Measurements from ENCODE around the gene TREH.

The TREH gene

GRCh38 chr11:118636569-118637290, 42.7 kb downstream of the TREH start:
- Histone ChIP-seq H3K27ac (ENCODE audit: low read length) (no peak overlapping the region), H3K4me3 (ENCODE audit: low read length) (no peak overlapping the region), H4K20me1 (ENCODE audit: insufficient read depth, low read length) (no peaks in the 10 kb centered on the region), H3K9me2 (replicated peaks; ENCODE audit: insufficient read depth, low read length) (no peaks in the 10 kb centered on the region), H3F3A (ENCODE audit: insufficient read depth, low read length) (no peaks in the 10 kb centered on the region), H3K9me3 (replicated peaks; ENCODE audit: insufficient read depth, low read length) (no peaks in the 10 kb centered on the region), H3K27me3 (replicated peaks; ENCODE audit: insufficient read depth, low read length) (peaks cover 15% of the 10 kb centered on the region; the same call in 1 of the 2 replicates), H3K4me2 (ENCODE audit: low read depth, low read length) (no peak overlapping the region), H3K36me3 (replicated peaks; ENCODE audit: insufficient read depth, low read length) (no peaks in the 10 kb centered on the region), H3K9ac (ENCODE audit: low read length) (no peak overlapping the region), H3K4me1 (ENCODE audit: low read length) (peaks cover 5% of the 10 kb centered on the region; the same call in 1 of the 2 replicates), H3K79me2 (ENCODE audit: low read length) (no peaks in the 10 kb centered on the region), H2AFZ (ENCODE audit: low read length) (no peak overlapping the region)
- TF ChIP-seq, protein P1, sequence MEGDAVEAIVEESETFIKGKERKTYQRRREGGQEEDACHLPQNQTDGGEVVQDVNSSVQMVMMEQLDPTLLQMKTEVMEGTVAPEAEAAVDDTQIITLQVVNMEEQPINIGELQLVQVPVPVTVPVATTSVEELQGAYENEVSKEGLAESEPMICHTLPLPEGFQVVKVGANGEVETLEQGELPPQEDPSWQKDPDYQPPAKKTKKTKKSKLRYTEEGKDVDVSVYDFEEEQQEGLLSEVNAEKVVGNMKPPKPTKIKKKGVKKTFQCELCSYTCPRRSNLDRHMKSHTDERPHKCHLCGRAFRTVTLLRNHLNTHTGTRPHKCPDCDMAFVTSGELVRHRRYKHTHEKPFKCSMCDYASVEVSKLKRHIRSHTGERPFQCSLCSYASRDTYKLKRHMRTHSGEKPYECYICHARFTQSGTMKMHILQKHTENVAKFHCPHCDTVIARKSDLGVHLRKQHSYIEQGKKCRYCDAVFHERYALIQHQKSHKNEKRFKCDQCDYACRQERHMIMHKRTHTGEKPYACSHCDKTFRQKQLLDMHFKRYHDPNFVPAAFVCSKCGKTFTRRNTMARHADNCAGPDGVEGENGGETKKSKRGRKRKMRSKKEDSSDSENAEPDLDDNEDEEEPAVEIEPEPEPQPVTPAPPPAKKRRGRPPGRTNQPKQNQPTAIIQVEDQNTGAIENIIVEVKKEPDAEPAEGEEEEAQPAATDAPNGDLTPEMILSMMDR (IDR thresholded peaks at IDR 0.05; ENCODE audit: low read length) = no peak
- TF ChIP-seq EZH2 (optimal IDR thresholded peaks at IDR 0.05; ENCODE audit: low read depth, low read length) (no peak), EZH2phosphoT487 (IDR thresholded peaks at IDR 0.05; ENCODE audit: low read length) (no peak)
- DNase-seq = no peak

- H3K27me3 ChIP-seq (replicated peaks; ENCODE audit: insufficient read depth, low read length) = peaks cover 20% of the 10 kb centered on the region; the same call in 1 of the 2 replicates
- H3K9ac ChIP-seq (ENCODE audit: low read length) = no peak overlapping the region
- no peaks in the 10 kb centered on the region for H4K20me1 ChIP-seq (ENCODE audit: insufficient read depth, low read length)
- no peak overlapping the region for H3K4me3 ChIP-seq (ENCODE audit: low read length)
- no peaks in the 10 kb centered on the region for H3K79me2 ChIP-seq (ENCODE audit: low read length)
- no peak overlapping the region for H3K27ac ChIP-seq (ENCODE audit: low read length)
- no peak for TF ChIP-seq EZH2 (optimal IDR thresholded peaks at IDR 0.05; ENCODE audit: low read depth, low read length)
- no peak for TF ChIP-seq EZH2phosphoT487 (IDR thresholded peaks at IDR 0.05; ENCODE audit: low read length)
- TF ChIP-seq, protein P1 (IDR thresholded peaks at IDR 0.05; ENCODE audit: low read length) = no peak
- no peak for DNase-seq
- no peaks in the 10 kb centered on the region for H3K4me1 ChIP-seq (ENCODE audit: low read length)
- H3K9me2 ChIP-seq (replicated peaks; ENCODE audit: insufficient read depth, low read length) = no peaks in the 10 kb centered on the region
- H3F3A ChIP-seq (ENCODE audit: insufficient read depth, low read length) = no peaks in the 10 kb centered on the region
- H3K4me2 ChIP-seq (ENCODE audit: low read depth, low read length) = no peak overlapping the region
- H3K36me3 ChIP-seq (replicated peaks; ENCODE audit: insufficient read depth, low read length) = no peaks in the 10 kb centered on the region
- no peaks in the 10 kb centered on the region for H3K9me3 ChIP-seq (replicated peaks; ENCODE audit: insufficient read depth, low read length)
- H2AFZ ChIP-seq (ENCODE audit: low read length) = no peak overlapping the region
These were observed 43.8 kb downstream of the TREH start for GRCh38 chr11:118635642-118636041.

DNA sequence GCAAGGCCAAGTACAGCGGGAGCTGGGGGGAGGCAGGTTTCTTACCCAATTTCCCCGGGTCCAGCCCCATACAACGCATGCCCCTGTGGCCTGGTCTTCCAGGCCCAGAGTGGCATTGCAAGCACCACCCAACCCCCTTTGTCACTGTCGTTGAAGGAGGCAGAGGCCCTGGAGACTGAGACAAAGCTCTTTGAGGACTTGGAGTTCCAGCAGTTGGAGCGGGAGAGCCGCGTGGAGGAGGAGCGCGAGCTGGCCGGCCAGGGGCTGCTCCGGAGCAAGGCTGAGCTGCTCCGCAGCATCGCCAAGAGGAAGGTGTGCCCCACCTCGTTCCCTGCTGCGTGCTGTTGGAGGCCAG, 44.2 kb downstream of the TREH start:
- DNase-seq = no peak
- H3K79me2 ChIP-seq (ENCODE audit: low read length) = no peaks in the 10 kb centered on the region
- no peak overlapping the region for H3K4me3 ChIP-seq (ENCODE audit: low read length)
- no peaks in the 10 kb centered on the region for H3K4me1 ChIP-seq (ENCODE audit: low read length)
- H2AFZ ChIP-seq (ENCODE audit: low read length) = peak overlapping the region; percentile 17; the same call in 1 of the 2 replicates
- no peaks in the 10 kb centered on the region for H3F3A ChIP-seq (ENCODE audit: insufficient read depth, low read length)
- H3K9ac ChIP-seq (ENCODE audit: low read length) = no peak overlapping the region
- no peak for TF ChIP-seq EZH2 (optimal IDR thresholded peaks at IDR 0.05; ENCODE audit: low read depth, low read length)
- peaks cover 20% of the 10 kb centered on the region; the same call in 1 of the 2 replicates for H3K27me3 ChIP-seq (replicated peaks; ENCODE audit: insufficient read depth, low read length)
- no peaks in the 10 kb centered on the region for H3K36me3 ChIP-seq (replicated peaks; ENCODE audit: insufficient read depth, low read length)
- H3K9me3 ChIP-seq (replicated peaks; ENCODE audit: insufficient read depth, low read length) = no peaks in the 10 kb centered on the region
- H3K4me2 ChIP-seq (ENCODE audit: low read depth, low read length) = peak overlapping the region; percentile 66; the same call in 1 of the 2 replicates
- H4K20me1 ChIP-seq (ENCODE audit: insufficient read depth, low read length) = no peaks in the 10 kb centered on the region
- no peak overlapping the region for H3K27ac ChIP-seq (ENCODE audit: low read length)
- no peaks in the 10 kb centered on the region for H3K9me2 ChIP-seq (replicated peaks; ENCODE audit: insufficient read depth, low read length)
